HG03045 (cell line): ENCODE data around the gene LDB2.

Source experiments
- ATAC-seq: cut with Tn5 transposase; IDR thresholded peaks from one replicate; pipeline ENCODE4 v1.9.1; 2021; ENCODE audit warnings: mild to moderate bottlenecking, moderate library complexity; ENCODE audit not compliant: unreplicated experiment

Gene LDB2

DNA sequence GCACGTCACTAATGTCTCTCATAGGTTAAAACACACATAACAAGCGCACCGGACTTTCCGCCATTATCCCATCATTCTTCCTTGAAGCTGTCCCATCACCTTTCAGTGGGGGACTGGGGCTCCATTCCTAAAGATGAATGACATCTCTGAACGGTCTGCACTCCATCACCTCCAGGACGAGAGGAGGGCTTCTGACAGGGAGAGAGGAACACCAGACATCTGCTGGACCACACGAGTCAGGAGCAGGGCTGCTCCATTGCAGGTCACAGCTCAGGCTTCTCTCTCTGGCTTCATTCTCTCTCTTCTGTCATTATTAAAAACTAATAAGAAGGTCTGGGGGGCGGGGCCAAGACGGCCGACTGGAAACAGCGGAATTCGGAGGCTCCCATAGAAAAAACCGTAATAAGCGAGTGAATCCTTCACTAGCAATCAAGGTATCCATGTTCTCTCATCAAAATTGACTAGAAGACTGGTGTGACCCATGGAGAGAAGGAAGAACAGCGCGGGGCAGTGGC, 289.8 kb downstream of the LDB2 start:
- no peak for ATAC-seq

GRCh38 chr4:16608123-16608522, 290.3 kb downstream of the LDB2 start:
- no peak for ATAC-seq

GRCh38 chr4:16607241-16608066, 291.0 kb downstream of the LDB2 start:
- ATAC-seq: no peak

DNA sequence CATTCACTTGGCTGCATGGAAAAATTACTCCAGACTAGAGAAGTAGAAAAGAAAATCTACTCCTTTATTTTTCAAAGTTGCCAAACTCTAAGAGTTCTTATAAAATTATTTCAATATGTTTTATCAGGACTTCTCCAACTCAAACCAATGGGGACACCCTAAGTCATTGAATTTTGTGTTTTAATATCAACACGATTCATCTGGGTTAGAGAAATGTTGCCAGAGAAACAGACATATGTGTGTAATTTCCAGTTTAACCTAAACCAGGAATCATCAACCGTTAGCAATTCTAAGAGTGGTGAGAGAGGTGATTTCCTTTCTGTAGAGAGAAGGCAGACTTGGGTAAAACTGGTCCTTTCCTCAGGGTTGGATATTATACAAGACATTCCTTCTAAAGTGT, 291.8 kb downstream of the LDB2 start:
- ATAC-seq: no peak

GRCh38 chr4:16603178-16603577, 295.3 kb downstream of the LDB2 start:
- ATAC-seq: no peak

- no peak for ATAC-seq
These were observed 299.7 kb downstream of the LDB2 start for GRCh38 chr4:16598597-16599206.

- no peak for ATAC-seq
These were observed 300.4 kb downstream of the LDB2 start for GRCh38 chr4:16597845-16598596.

DNA sequence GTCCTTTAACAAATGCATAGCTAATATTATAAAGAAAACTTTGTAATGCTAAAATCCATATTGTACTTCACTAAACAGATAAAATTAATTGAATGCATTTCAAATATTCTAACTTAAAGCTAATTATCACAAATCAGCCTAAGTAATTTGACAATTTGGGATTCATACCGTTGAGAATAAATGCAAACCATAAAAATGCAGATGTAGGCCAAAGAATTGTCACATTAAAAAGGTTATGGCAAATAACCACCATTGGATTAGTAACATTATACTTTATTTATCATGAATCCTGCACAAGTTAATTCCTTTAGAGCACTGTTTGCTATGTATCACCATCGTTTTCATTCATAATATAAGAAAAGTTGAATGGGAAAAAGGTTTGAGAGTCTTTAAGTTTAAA, 301.0 kb downstream of the LDB2 start:
- ATAC-seq: no peak

- ATAC-seq: no peak
These were observed 302.2 kb downstream of the LDB2 start for GRCh38 chr4:16596267-16596666.

DNA sequence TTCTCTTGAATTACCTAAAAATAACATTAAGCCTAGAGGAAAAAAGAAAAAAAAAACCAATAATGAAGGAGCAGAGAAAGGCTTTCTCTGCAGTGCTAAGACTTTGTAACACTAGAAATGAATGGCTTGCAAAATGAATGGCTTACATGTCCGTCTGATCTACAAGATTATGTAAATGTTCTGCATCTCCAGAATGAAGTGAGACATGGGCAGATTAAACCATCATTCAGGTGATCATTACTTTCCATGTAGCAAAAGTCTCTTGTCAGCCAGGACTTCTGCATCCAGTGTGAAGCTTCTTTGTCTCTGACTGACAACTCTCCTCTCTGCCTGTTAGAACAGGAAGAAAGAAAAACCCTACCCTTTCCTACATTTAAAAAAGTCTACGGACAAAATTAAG, 304.3 kb downstream of the LDB2 start:
- no peak for ATAC-seq

GRCh38 chr4:16593386-16593785, 305.1 kb downstream of the LDB2 start:
- no peak for ATAC-seq

DNA sequence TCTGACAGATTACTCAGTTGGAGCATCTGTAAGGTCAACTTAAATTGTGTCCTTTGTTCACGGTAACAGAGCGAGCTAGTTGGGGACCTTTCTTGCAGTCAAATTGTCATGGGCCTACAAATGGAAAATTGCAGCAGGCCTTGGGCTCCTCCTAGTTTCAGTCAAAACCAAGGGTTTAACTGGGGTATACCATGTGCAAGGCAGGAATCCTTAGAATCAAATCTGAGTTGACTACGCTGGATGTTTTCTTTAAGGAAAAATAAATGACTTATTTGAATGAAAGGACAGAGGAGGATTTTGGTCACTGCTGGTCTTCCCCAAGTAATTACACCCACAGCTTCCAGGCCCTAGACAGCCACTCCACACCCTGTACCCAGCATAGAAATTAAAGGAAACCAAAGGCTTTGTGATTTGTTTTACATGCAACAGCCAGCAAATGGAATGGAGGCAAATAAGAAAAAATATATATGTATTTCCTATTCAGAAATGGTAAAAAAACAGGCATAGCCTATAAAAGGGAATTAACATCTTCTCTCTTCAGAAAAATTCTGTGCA, 307.1 kb downstream of the LDB2 start:
- ATAC-seq: no peak

- no peak for ATAC-seq
These were observed 307.6 kb downstream of the LDB2 start for GRCh38 chr4:16590797-16591196.

- ATAC-seq: no peak
These were observed 309.8 kb downstream of the LDB2 start for GRCh38 chr4:16588651-16589050.

DNA sequence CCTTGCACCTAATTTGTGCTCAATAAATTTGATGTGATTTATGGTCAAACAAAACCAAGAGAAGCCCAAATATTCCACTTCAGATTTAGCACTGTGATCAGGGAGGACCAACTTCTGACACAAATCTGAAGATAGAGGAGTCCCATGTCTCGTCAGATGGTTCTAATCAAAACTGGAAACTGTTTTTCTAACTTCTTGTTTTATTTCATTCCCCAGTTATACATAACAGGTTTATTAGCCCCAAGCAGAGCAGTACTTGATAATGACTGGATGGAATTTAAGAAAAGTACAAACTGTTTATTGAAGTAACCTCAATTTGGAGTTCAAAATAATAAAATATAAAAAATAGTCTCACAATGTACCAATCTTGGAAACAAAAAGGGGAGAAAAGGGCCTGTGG, 310.3 kb downstream of the LDB2 start:
- no peak for ATAC-seq

- ATAC-seq: no peak
These were observed 313.4 kb downstream of the LDB2 start for GRCh38 chr4:16585053-16585452.

- no peak for ATAC-seq
These were observed 314.7 kb downstream of the LDB2 start for GRCh38 chr4:16583764-16584163.

GRCh38 chr4:16582526-16582925, 315.9 kb downstream of the LDB2 start:
- ATAC-seq: no peak

- no peak for ATAC-seq
These were observed 316.4 kb downstream of the LDB2 start for GRCh38 chr4:16582036-16582435.

- ATAC-seq: no peak
These were observed 317.3 kb downstream of the LDB2 start for GRCh38 chr4:16581117-16581516.

- no peak for ATAC-seq
These were observed 317.9 kb downstream of the LDB2 start for GRCh38 chr4:16580514-16580913.
